HEK293T (cell line): ENCODE data around the gene ZNF683.
"Not testable (repeated sequence)": the region's sequence is repeated elsewhere in the genome, so short reads cannot be mapped to it uniquely, and the experiment has no call there.

Experiments
- CTCF ChIA-PET: fragments of 350-600 bp; formaldehyde crosslinking; extraction: SDS; loops from one replicate; lab custom pipeline; 2021; ENCODE audit warnings: antibody characterized with exemption, inconsistent platforms; lab: Yijun Ruan, JAX
- POLR2A ChIA-PET: fragments of 350-600 bp; formaldehyde crosslinking; extraction: SDS; loops from one replicate; lab custom pipeline; 2020; ENCODE audit warnings: antibody characterized with exemption, inconsistent platforms; lab: Yijun Ruan, JAX
- DNase-seq: peaks from one replicate; pipeline ENCODE4 v3.0.0; 2012; ENCODE audit warnings: mixed read lengths; ENCODE audit errors: extremely low spot score
- ARNT ChIP-seq: fragments of 450-650 bp; IDR thresholded peaks from 2 replicates; pipeline ENCODE4 v1.6.1; 2017; ENCODE audit warnings: mild to moderate bottlenecking
- BHLHE40 ChIP-seq: fragments of 450-650 bp; IDR thresholded peaks from 2 replicates; pipeline ENCODE4 v1.6.1; 2016; ENCODE audit warnings: mild to moderate bottlenecking, moderate library complexity, borderline replicate concordance
- CTBP1 ChIP-seq: fragments of 450-650 bp; IDR thresholded peaks from 2 replicates; pipeline ENCODE4 v1.6.1; 2016; ENCODE audit warnings: borderline replicate concordance
- ELF4 ChIP-seq: fragments of 450-650 bp; IDR thresholded peaks from 2 replicates; pipeline ENCODE4 v1.6.1; 2017; ENCODE audit warnings: antibody characterized with exemption
- FOXA1 ChIP-seq: fragments of 450-650 bp; IDR thresholded peaks from 2 replicates; pipeline ENCODE4 v1.6.1; 2016; ENCODE audit warnings: mild to moderate bottlenecking
- FOXK2 ChIP-seq: fragments of 450-650 bp; IDR thresholded peaks from 2 replicates; pipeline ENCODE4 v1.6.1; 2016; ENCODE audit warnings: mild to moderate bottlenecking
- FOXM1 ChIP-seq: fragments of 450-650 bp; IDR thresholded peaks from 2 replicates; pipeline ENCODE4 v1.6.1; 2017; ENCODE audit warnings: mild to moderate bottlenecking, borderline replicate concordance
- HDGF ChIP-seq: fragments of 450-650 bp; IDR thresholded peaks from 2 replicates; pipeline ENCODE4 v1.6.1; 2017; ENCODE audit warnings: antibody characterized with exemption, borderline replicate concordance
- L3MBTL2 ChIP-seq: fragments of 450-650 bp; conservative IDR thresholded peaks from 2 replicates; pipeline ENCODE4 v1.6.1; 2016; ENCODE audit warnings: mild to moderate bottlenecking
- LEF1 ChIP-seq: fragments of 450-650 bp; IDR thresholded peaks from 2 replicates; pipeline ENCODE4 v1.6.1; 2017; ENCODE audit warnings: mild to moderate bottlenecking, borderline replicate concordance
- NFRKB ChIP-seq: fragments of 450-650 bp; IDR thresholded peaks from 2 replicates; pipeline ENCODE4 v1.6.1; 2016; ENCODE audit warnings: mild to moderate bottlenecking, moderate library complexity
- SP1 ChIP-seq: fragments of 450-650 bp; IDR thresholded peaks from 2 replicates; pipeline ENCODE4 v1.6.1; 2017
- SUZ12 ChIP-seq: fragments of 450-650 bp; IDR thresholded peaks from 2 replicates; pipeline ENCODE4 v1.6.1; 2016; ENCODE audit warnings: mild to moderate bottlenecking
- TARDBP ChIP-seq: fragments of 450-650 bp; IDR thresholded peaks from 2 replicates; pipeline ENCODE4 v1.6.1; 2016
- ZNF384 ChIP-seq: fragments of 450-650 bp; IDR thresholded peaks from 2 replicates; pipeline ENCODE4 v1.6.1; 2016
- TF ChIP-seq, protein P1 (sequence below): fragments of 450-650 bp; IDR thresholded peaks from 2 replicates; pipeline ENCODE4 v1.6.1; 2016

Gene ZNF683

DNA sequence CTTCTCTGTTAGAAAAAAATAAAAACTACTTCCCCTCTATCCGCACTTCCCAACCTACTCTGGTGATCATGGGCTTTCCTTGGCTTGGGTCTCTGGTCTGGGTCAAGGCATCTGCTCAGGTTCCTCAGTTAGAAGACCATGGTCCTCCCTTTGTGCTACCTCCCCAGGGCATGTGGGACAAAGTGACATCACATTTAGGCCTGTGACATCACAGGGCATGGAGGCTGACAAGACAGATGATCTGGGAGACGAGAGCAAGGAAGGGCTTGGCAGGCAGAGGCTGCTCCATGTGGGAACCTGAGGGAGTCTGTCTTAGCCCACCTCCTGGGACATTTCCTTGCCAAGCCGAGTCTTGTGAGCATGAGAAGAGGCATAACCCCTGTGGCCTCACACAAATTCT lies at the start of gene ZNF683:
TSS of gene ZNF683 (minus strand) at position 140 of the 400 bp plus-strand sequence. CDS start 4,179 bp downstream, outside the sequence.
- POLR2A ChIA-PET, DNase-seq, CTCF ChIA-PET: not testable (repeated sequence)

DNA sequence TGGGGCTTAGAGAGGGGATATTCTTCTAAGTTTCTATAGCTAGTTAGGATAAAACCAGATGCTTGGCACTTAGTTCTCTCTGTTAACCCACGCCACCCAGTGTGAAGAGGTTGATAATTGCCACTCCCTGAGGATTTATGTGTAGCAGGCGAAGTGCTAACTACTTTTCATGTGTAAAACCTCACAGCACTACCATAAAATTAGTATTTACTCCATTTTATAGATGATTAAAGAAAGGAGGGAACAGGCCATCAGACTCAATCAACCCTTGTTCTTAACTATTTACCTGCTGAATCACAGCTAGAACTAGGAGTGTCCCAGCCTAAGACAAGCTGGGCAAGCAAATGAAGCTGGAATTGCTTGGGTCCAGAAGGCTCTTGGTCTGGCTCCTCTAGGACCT lies 46.9 kb upstream of the ZNF683 start:
- ChIA-PET POLR2A (interaction anchor here (0.6 to 1.7 kb wide), 3 partner anchors 13 to 52 kb away, joined by 3 to 8 read pairs (median 4); partner anchors contain the start of genes DHDDS and HMGN2), CTCF (interaction anchor here (1.4 kb wide), 1 partner anchor 134 kb away, joined by 8 read pairs; no protein-coding TSS in a partner anchor)
- no peak for DNase-seq
- TF ChIP-seq SUZ12, result no peak
- no peak for TF ChIP-seq ARNT
- no peak for TF ChIP-seq TARDBP
- TF ChIP-seq FOXA1, result no peak
- TF ChIP-seq SP1, result no peak
- TF ChIP-seq FOXK2, result no peak
- no peak for TF ChIP-seq NFRKB
- no peak for TF ChIP-seq HDGF
- no peak for TF ChIP-seq L3MBTL2

DNA sequence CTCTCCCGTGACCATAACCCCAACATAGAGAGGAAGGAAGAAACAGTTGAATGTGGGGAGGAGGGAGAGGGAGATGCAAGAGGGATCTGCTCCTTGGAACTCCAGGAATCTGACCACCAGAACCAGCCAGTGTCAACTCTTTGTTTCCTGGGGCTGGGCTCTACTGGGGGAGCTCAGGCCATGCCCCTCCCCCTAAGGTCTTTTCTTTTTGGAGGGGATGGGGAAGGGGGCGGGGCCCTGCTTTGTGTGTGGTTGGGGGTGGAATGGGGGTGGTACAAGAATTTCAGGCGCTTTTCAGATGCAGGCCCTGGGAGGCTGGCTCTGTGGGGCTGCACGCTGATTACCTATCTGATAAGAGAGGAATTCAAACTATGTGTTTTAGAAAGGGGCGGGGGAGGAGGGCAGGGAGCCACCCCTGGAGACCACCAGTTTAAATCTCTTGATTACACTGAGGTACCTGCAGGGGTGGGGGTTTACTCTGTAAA lies 46.4 kb upstream of the ZNF683 start:
- TF ChIP-seq CTBP1 (no peak), BHLHE40 (no peak), FOXA1 (no peak), ARNT (no peak), HDGF (no peak), L3MBTL2 (no peak), ZNF384 (no peak), SP1 (no peak), FOXM1 (no peak)
- TF ChIP-seq, protein P1, sequence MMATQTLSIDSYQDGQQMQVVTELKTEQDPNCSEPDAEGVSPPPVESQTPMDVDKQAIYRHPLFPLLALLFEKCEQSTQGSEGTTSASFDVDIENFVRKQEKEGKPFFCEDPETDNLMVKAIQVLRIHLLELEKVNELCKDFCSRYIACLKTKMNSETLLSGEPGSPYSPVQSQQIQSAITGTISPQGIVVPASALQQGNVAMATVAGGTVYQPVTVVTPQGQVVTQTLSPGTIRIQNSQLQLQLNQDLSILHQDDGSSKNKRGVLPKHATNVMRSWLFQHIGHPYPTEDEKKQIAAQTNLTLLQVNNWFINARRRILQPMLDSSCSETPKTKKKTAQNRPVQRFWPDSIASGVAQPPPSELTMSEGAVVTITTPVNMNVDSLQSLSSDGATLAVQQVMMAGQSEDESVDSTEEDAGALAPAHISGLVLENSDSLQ, result no peak
- ChIA-PET CTCF (interaction anchor here (0.7 to 1.4 kb wide), 2 partner anchors 14 to 133 kb away, joined by 3 to 8 read pairs; no protein-coding TSS in a partner anchor), POLR2A (no interaction called here)
- DNase-seq, result no peak

DNA sequence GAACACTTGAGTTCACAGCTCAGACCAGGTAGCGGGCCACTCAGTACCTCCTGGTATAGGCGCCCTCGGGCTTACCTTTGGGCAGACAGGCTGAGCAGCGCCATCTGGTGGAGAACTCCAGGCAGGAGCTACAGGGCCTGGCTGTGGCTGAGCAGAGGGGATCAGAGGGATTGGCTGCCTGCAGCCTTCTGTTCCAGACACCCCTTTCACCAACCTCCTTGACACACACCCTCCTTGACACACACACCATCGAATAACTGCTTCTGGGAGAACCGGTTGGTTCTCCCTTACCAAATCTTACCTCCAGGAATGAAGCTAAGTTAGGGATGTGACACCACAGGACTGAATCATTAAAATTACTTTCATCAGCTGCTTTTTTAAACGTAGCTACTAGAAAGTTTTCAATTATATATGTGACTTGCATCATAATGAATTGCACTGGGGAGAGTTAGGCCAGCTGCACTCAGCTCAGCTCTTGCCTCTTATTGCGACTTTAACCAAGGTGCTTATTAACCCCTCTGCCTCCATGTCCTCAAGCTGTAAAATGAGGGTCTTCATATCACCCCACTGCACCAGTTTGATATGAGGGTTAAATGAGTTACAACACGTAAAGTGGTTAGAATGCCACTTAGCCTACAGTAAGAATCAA lies 44.7 kb upstream of the ZNF683 start:
- peak; percentile 80 for DNase-seq
- CTCF ChIA-PET, result interaction anchor here (0.5 to 2.0 kb wide), 26 partner anchors 9 to 367 kb away, joined by 3 to 27 read pairs (median 4); partner anchors contain the start of genes DHDDS and SH3BGRL3
- POLR2A ChIA-PET, result interaction anchor here (2.0 kb wide), 1 partner anchor 15 kb away, joined by 9 read pairs; the partner anchor contains the start of gene DHDDS
- TF ChIP-seq, protein P1, result no peak
- TF ChIP-seq FOXK2, result no peak

DNA sequence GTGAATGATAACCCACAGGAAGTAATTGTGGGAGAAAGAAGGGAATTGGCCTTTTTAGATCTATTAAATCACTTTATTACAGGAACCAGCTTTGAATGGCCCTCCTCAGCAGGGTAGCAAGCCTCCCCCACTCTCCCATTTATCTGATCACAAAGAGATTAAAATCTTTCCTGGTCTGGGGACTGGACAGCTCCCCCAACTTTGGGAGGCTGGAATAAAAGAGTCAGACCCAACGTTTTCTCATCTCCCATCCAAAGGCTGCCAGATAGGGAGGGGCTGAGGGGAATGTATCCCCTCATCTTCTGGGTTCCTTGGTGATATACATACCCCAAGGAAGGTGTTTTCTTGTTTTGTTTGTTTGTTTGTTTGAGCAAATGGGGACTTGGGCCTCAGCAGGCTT lies 40.5 kb upstream of the ZNF683 start:
- CTCF ChIA-PET, result interaction anchor here (0.6 to 1.4 kb wide), 2 partner anchors 127 to 398 kb away, joined by 3 read pairs; no protein-coding TSS in a partner anchor
- POLR2A ChIA-PET, result no interaction called here
- no peak for DNase-seq
- TF ChIP-seq L3MBTL2 (no peak), HDGF (no peak), TARDBP (no peak), SP1 (no peak)

DNA sequence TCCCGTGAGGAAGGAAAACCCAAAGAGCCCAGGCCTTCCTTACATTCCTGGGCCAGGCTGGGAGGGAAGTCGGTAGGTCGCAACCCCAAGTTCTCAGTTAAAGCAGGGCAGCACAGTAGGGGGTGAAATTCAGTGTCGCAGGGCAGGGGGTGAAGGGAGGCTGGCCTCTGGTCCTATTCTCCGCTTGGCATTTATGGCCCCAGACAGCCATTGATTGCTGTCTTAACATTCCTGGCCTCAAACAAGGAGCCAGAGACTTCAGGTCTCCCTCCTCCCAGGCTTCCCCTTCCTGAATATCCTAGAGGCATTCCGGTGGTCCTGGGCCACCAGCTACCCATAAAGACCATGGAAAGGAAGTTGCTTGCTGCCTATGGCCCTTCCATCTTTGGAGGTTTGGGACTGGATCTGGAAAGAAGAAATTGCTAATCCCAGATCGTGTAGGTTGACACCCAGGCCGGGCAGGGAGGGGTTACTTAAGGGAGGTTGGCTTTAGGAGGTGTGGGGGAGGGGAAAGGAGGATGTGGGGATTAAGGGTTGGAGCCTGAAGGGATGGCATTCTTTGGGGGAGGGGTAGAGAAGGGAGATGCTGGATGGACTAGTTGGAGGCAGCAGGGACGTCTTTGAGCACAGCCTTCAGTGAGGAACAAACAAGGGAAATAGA lies 39.8 kb upstream of the ZNF683 start:
- DNase-seq, result no peak
- ChIA-PET POLR2A (no interaction called here), CTCF (interaction anchor here (1.4 kb wide), 1 partner anchor 127 kb away, joined by 3 read pairs; no protein-coding TSS in a partner anchor)

More for the DNA sequence above, 39.8 kb upstream of the ZNF683 start:
- TF ChIP-seq L3MBTL2 (no peak), ELF4 (no peak), FOXA1 (no peak), NFRKB (no peak), HDGF (no peak), FOXK2 (no peak), ARNT (no peak), LEF1 (no peak), ZNF384 (no peak), BHLHE40 (no peak), FOXM1 (no peak), CTBP1 (no peak), SUZ12 (no peak), TARDBP (no peak), SP1 (no peak)
- TF ChIP-seq, protein P1, result no peak
